ENCODE results near the gene GPATCH2L. TPM values are rescaled to one million over a fixed set of nuclear protein-coding genes. Genes with fewer than 3 reads are reported as not detected.

The GPATCH2L gene
- total RNA-seq, 2 donors from 2014 or later: 62.5 to 83.8 TPM

Other genes with a start within 250 kb of the GPATCH2L start
- gene TGFB3, start 169.9 kb upstream of the GPATCH2L start, total RNA-seq: 1 to 10 TPM; 2.0 to 2.2 TPM
- gene IFT43, start 166.2 kb upstream of the GPATCH2L start, total RNA-seq: 1 to 10 TPM; 5.7 to 7.2 TPM
- under 1 TPM; 0.30 to 0.34 TPM for gene ESRRB, start 224.2 kb downstream of the GPATCH2L start, total RNA-seq